ENCODE results near the gene UCN.
"Not testable (repeated sequence)": the region's sequence is repeated elsewhere in the genome, so short reads cannot be mapped to it uniquely, and the experiment has no call there.

UCN gene

DNA sequence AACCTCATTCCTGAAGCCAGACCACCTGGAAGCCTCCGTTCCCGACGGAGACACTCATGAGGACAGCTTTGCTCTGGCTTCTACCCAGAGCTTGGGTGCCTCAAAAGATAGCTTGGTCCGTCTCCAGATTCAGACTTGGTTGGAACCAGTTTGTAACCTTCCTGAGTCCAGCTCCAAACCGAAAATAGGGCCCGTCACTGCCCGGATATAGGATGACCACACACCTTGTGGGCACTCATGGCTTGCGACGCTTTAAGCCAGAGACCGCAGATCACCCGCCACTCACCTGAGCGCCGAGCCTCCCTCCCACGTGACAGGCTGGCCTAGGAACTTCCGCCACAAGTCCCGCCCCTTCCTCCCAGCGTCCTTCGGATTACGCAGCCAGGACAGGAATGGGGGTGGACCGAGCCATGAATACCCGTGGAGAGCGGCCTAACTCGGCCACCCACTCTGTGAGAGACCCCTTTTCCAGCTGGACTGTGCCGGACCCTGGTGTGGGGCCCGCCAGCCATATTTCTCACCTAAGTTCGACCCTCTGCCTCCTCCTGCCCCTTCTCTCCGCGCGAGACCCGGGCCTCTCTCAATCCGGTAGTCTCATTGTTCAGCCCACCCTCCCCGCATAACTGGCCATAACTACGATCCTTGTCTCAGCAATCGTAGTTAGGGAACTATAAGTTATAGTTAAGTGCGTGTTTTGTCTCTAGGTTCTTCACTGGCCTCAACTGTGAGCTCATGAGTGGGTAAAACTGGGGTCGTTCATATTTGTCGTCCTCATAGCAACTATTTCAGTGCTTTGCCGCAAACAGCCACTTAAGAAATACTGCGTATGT is 14.7 kb upstream of the UCN start, which contains the start of gene MPV17:
TSS of gene MPV17 (minus strand) at position 332 of the 830 bp plus-strand sequence. CDS start 580 bp downstream, outside the sequence.
- no peak for TF ChIP-seq CTCF (conservative IDR thresholded peaks at IDR 0.05; ENCODE audit: low read depth, low read length)
- peak; percentile 80 for DNase-seq (ENCODE audit: low read depth)
- peak within 1 kb of the TSS; percentile 93 for H3K4me3 ChIP-seq (ENCODE audit: low read length)

DNA sequence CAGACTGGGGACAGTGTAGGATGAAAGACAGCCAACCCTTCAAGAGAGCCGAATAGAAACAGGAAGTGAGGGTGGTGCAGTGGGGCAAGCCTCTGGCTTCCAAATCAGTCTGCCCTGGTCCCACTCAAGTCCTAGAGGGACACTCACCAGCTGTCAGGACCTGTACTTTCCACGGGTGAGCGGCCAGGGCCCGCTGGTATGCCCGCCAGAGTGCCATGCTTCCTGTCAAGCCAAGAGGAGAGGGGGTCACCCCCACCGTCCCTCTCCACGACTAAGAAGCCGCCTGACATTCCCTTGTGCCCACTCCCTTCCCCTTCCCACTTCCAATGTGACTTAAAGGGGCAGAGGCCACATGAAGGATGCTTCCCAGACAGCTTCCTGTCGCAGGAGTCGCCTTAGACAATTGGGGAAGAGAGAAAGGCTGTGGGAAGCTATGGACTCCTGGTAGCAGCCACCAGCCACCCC is 14.1 kb upstream of the UCN start:
- DNase-seq (ENCODE audit: low read depth), result no peak
- H3K4me3 ChIP-seq (ENCODE audit: low read length), result peak overlapping the region; percentile 93
- TF ChIP-seq CTCF (conservative IDR thresholded peaks at IDR 0.05; ENCODE audit: low read depth, low read length), result no peak

- peak; percentile 78 for DNase-seq (ENCODE audit: low read depth)
- H3K4me3 ChIP-seq (ENCODE audit: low read length), result no peak overlapping the region
- peak; percentile 71 for TF ChIP-seq CTCF (conservative IDR thresholded peaks at IDR 0.05; ENCODE audit: low read depth, low read length)
Observed at GRCh38 chr2:27320958-27321543, 12.8 kb upstream of the UCN start.

DNA sequence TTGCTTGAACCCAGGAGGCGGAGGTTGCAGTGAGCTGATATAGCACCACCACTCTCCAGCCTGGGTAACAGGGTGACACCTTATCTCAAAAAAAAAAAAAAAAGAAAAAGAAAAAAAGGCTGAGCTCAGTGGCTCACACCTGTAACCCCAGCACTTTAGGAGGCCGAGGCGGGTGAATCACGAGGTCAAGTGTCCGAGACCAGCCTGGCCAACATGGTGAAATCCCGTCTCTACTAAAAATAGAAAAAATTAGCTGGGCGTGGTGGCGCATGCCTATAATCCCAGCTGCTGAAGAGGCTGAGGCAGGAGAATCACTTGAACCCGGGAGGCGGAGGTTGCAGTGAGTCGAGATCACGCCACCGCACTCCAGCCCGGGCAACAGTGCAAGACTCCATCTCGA is 11.6 kb upstream of the UCN start:
- H3K4me3 ChIP-seq (ENCODE audit: low read length); DNase-seq (ENCODE audit: low read depth): not testable (repeated sequence)

GRCh38 chr2:27316655-27317412 is 8.6 kb upstream of the UCN start:
- no peak for DNase-seq (ENCODE audit: low read depth)
- no peak overlapping the region for H3K4me3 ChIP-seq (ENCODE audit: low read length)
- no peak for TF ChIP-seq CTCF (conservative IDR thresholded peaks at IDR 0.05; ENCODE audit: low read depth, low read length)

DNA sequence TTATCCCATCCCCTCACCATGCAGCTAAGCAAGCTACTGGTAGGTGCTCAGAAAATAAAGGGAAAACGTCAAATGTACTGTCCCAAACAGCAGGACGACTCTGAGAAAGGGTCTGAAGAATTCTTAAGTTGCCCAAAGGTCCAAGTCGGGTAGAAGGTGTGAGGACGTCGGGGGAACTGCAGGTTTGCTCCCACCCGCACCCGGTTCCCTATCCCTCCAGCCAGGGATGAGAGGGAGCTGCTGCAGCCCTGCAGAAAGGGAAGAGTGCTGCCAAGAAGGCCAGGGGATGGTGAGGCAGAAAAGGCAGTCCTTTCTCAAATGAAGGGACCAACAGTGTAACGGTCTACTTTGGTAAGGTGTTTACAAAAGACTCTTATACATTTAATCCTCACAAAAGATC is 6.9 kb upstream of the UCN start:
- no peak for DNase-seq (ENCODE audit: low read depth)
- no peak overlapping the region for H3K4me3 ChIP-seq (ENCODE audit: low read length)
- no peak for TF ChIP-seq CTCF (conservative IDR thresholded peaks at IDR 0.05; ENCODE audit: low read depth, low read length)

DNA sequence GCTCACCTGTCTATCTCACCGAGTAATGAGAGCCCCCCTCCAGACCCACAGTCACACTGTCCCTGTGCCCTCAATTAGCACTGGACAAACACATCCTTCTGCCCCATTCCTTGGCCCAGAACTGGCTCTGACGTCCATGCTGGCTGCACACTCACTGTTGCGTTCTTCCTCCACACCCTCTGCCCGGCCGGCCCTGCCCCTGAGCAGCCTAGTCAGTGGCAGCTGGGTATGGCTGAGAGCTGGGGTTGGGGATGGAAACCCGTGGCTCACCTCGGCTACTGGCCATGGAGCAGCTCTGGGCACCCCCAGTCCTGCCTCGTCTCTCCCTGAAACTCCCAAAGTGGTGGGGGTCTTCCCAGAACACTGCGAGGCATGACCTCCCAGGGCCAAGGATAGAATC is 6.5 kb upstream of the UCN start:
- TF ChIP-seq CTCF (conservative IDR thresholded peaks at IDR 0.05; ENCODE audit: low read depth, low read length), result no peak
- no peak overlapping the region for H3K4me3 ChIP-seq (ENCODE audit: low read length)
- DNase-seq (ENCODE audit: low read depth), result no peak
